SK-N-SH treated with all-trans-retinoic acid at 6 μM for 48 hours (cell line): Measurements from ENCODE around the gene CTXN1.

Experiments used
- ATAC-seq: fragments of 200-7000 bp; cut with Tn5 transposase; 3 replicates; pipeline ENCODE4 v1.9.1; 2020; ENCODE audit warnings: mild to moderate bottlenecking, moderate library complexity
- ARNTL ChIP-seq: fragments of 450-650 bp; formaldehyde crosslinking; IDR thresholded peaks from 2 replicates; pipeline ENCODE4 v1.5.0; 2020; ENCODE audit warnings: low read depth, mild to moderate bottlenecking, moderate library complexity, borderline replicate concordance
- BACH2 ChIP-seq: fragments of 250-450 bp; sonication (Bioruptor Pico); IDR thresholded peaks from 2 replicates; pipeline ENCODE4 v1.9.0; 2021; ENCODE audit warnings: mild to moderate bottlenecking, borderline replicate concordance
- CREB5 ChIP-seq: fragments of 250-450 bp; sonication (Bioruptor Pico); IDR thresholded peaks from 2 replicates; pipeline ENCODE4 v1.5.1; 2020; ENCODE audit warnings: low read depth, mild to moderate bottlenecking, moderate library complexity
- CSDC2 ChIP-seq: fragments of 250-450 bp; sonication (Bioruptor Pico); IDR thresholded peaks from 2 replicates; pipeline ENCODE4 v1.5.0; 2020; ENCODE audit warnings: mild to moderate bottlenecking, moderate library complexity
- CSRNP3 ChIP-seq: fragments of 250-450 bp; sonication (Bioruptor Pico); IDR thresholded peaks from 2 replicates; pipeline ENCODE4 v1.5.1; 2021; ENCODE audit warnings: mild to moderate bottlenecking, moderate library complexity
- ESRRG ChIP-seq: fragments of 250-450 bp; sonication (Bioruptor Pico); IDR thresholded peaks from 2 replicates; pipeline ENCODE4 v1.6.1; 2021; ENCODE audit warnings: mild to moderate bottlenecking
- GLIS3 ChIP-seq: fragments of 250-450 bp; sonication (Bioruptor Pico); IDR thresholded peaks from 2 replicates; pipeline ENCODE4 v1.5.0; 2020; ENCODE audit warnings: mild to moderate bottlenecking, moderate library complexity
- ISL1 ChIP-seq: fragments of 250-450 bp; sonication (Bioruptor Pico); IDR thresholded peaks from 2 replicates; pipeline ENCODE4 v2.1.2; 2022; ENCODE audit warnings: mild to moderate bottlenecking, moderate library complexity
- OSR1 ChIP-seq: fragments of 250-450 bp; sonication (Bioruptor Pico); IDR thresholded peaks from 2 replicates; pipeline ENCODE4 v1.8.0; 2022; ENCODE audit warnings: moderate library complexity, mild to moderate bottlenecking, inconsistent platforms
- PATZ1 ChIP-seq: fragments of 250-450 bp; sonication (Bioruptor Pico); IDR thresholded peaks from 2 replicates; pipeline ENCODE4 v1.8.0; 2020; ENCODE audit warnings: mild to moderate bottlenecking, moderate library complexity, borderline replicate concordance
- POU6F1 ChIP-seq: fragments of 250-450 bp; sonication (Bioruptor Pico); IDR thresholded peaks from 2 replicates; pipeline ENCODE4 v1.8.0; 2021; ENCODE audit warnings: low read depth, mild to moderate bottlenecking, moderate library complexity, borderline replicate concordance
- PPARA ChIP-seq: fragments of 250-450 bp; sonication (Bioruptor Pico); IDR thresholded peaks from 2 replicates; pipeline ENCODE4 v1.5.0; 2020; ENCODE audit warnings: mild to moderate bottlenecking, borderline replicate concordance
- TCF4 ChIP-seq: fragments of 250-450 bp; sonication (Bioruptor Pico); IDR thresholded peaks from 2 replicates; pipeline ENCODE4 v1.8.0; 2021; ENCODE audit warnings: mild to moderate bottlenecking, moderate library complexity, borderline replicate concordance
- TSHZ2 ChIP-seq: fragments of 250-450 bp; sonication (Bioruptor Pico); IDR thresholded peaks from 2 replicates; pipeline ENCODE4 v1.5.0; 2020; ENCODE audit warnings: mild to moderate bottlenecking, moderate library complexity
- ZC3H10 ChIP-seq: fragments of 250-450 bp; sonication (Bioruptor Pico); IDR thresholded peaks from 2 replicates; pipeline ENCODE4 v1.5.1; 2021; ENCODE audit warnings: mild to moderate bottlenecking, moderate library complexity
- ZFP3 ChIP-seq: fragments of 250-450 bp; sonication (Bioruptor Pico); IDR thresholded peaks from 2 replicates; pipeline ENCODE4 v1.5.0; 2020; ENCODE audit warnings: mild to moderate bottlenecking, moderate library complexity
- ZNF565 ChIP-seq: fragments of 450-650 bp; formaldehyde crosslinking; conservative IDR thresholded peaks from 2 replicates; pipeline ENCODE4 v1.5.0; 2020; ENCODE audit warnings: low read depth, mild to moderate bottlenecking, moderate library complexity
- ZNF70 ChIP-seq: fragments of 450-650 bp; formaldehyde crosslinking; IDR thresholded peaks from 2 replicates; pipeline ENCODE4 v1.5.0; 2020; ENCODE audit warnings: mild to moderate bottlenecking, moderate library complexity
- ZNF8 ChIP-seq: fragments of 450-650 bp; formaldehyde crosslinking; IDR thresholded peaks from 2 replicates; pipeline ENCODE4 v1.5.0; 2020; ENCODE audit warnings: mild to moderate bottlenecking, moderate library complexity

Gene CTXN1

GRCh38 chr19:7879836-7880235, 46.1 kb downstream of the CTXN1 start (continued):
- no peak for TF ChIP-seq POU6F1
- TF ChIP-seq OSR1 = no peak
- TF ChIP-seq GLIS3 = no peak
- TF ChIP-seq, all 23 proteins: peak for 0

- no peak for ATAC-seq
Measured at GRCh38 chr19:7879111-7879807, 46.7 kb downstream of the CTXN1 start.

GRCh38 chr19:7877249-7877836, 48.6 kb downstream of the CTXN1 start:
- ATAC-seq = no peak
- TF ChIP-seq ZNF70 (CRISPR knock-in tag) = no peak
- no peak for TF ChIP-seq ISL1 (CRISPR knock-in tag)
- TF ChIP-seq BACH2 (CRISPR knock-in tag) = no peak
- TF ChIP-seq PPARA (CRISPR knock-in tag) = no peak
- TF ChIP-seq ZNF565 (CRISPR knock-in tag) = no peak
- TF ChIP-seq ARNTL (CRISPR knock-in tag) = no peak
- TF ChIP-seq CSDC2 = no peak
- no peak for TF ChIP-seq ZFP3 (CRISPR knock-in tag)
- no peak for TF ChIP-seq PATZ1 (CRISPR knock-in tag)
- no peak for TF ChIP-seq ZNF8 (CRISPR knock-in tag)
- TF ChIP-seq TCF4 (CRISPR knock-in tag) = no peak
- no peak for TF ChIP-seq GLIS3
- no peak for TF ChIP-seq CSRNP3 (CRISPR knock-in tag)
- TF ChIP-seq OSR1 = no peak
- TF ChIP-seq TSHZ2 = no peak
- no peak for TF ChIP-seq ZC3H10 (CRISPR knock-in tag)

More at GRCh38 chr19:7879111-7879807, 46.7 kb downstream of the CTXN1 start:
- TF ChIP-seq ESRRG (CRISPR knock-in tag) (no peak), CSRNP3 (CRISPR knock-in tag) (no peak), CREB5 (no peak), BACH2 (CRISPR knock-in tag) (no peak), POU6F1 (no peak), ISL1 (CRISPR knock-in tag) (no peak), GLIS3 (no peak)
